ENCODE data around the gene ASIC2.

Gene ASIC2

GRCh38 chr17:33073416-33073815 is 219.7 kb downstream of the ASIC2 start:
- DNase-seq (ENCODE audit: low read depth in 2 of 2): no peak

GRCh38 chr17:33072421-33073161 is 220.5 kb downstream of the ASIC2 start:
- DNase-seq (ENCODE audit: low read depth in 2 of 2): no peak

- no peak for DNase-seq (ENCODE audit: low read depth in 2 of 2)
Measured at GRCh38 chr17:33071656-33072055, 221.4 kb downstream of the ASIC2 start.

- no peak for DNase-seq (ENCODE audit: low read depth in 2 of 2)
Measured at GRCh38 chr17:33057564-33057963, 235.5 kb downstream of the ASIC2 start.

- DNase-seq (ENCODE audit: low read depth in 2 of 2): no peak
Measured at GRCh38 chr17:33056399-33057146, 236.5 kb downstream of the ASIC2 start.

GRCh38 chr17:33055746-33056145 is 237.3 kb downstream of the ASIC2 start:
- no peak for DNase-seq (ENCODE audit: low read depth in 2 of 2)

- DNase-seq (ENCODE audit: low read depth in 2 of 2): no peak
Measured at GRCh38 chr17:33055171-33055611, 237.9 kb downstream of the ASIC2 start.

- DNase-seq (ENCODE audit: low read depth in 2 of 2): no peak
Measured at GRCh38 chr17:33054412-33054811, 238.7 kb downstream of the ASIC2 start.

GRCh38 chr17:33053676-33054075 is 239.4 kb downstream of the ASIC2 start:
- DNase-seq (ENCODE audit: low read depth in 2 of 2): no peak

- DNase-seq (ENCODE audit: low read depth in 2 of 2): no peak
Measured at GRCh38 chr17:33052856-33053255, 240.2 kb downstream of the ASIC2 start.

- DNase-seq (ENCODE audit: low read depth in 2 of 2): no peak
Measured at GRCh38 chr17:33050611-33051140, 242.4 kb downstream of the ASIC2 start.

- peak; percentile 21 for DNase-seq (ENCODE audit: low read depth in 2 of 2)
Measured at GRCh38 chr17:33049781-33050414, 243.2 kb downstream of the ASIC2 start.

GRCh38 chr17:33046361-33047255 is 246.5 kb downstream of the ASIC2 start:
- no peak for DNase-seq (ENCODE audit: low read depth in 2 of 2)

- DNase-seq (ENCODE audit: low read depth in 2 of 2): no peak
Measured at GRCh38 chr17:33045216-33045615, 247.9 kb downstream of the ASIC2 start.

GRCh38 chr17:33044771-33045170 is 248.3 kb downstream of the ASIC2 start:
- DNase-seq (ENCODE audit: low read depth in 2 of 2): no peak

GRCh38 chr17:33040461-33040860 is 252.6 kb downstream of the ASIC2 start:
- DNase-seq (ENCODE audit: low read depth in 2 of 2): no peak

GRCh38 chr17:33039874-33040273 is 253.2 kb downstream of the ASIC2 start:
- DNase-seq (ENCODE audit: low read depth in 2 of 2): no peak

GRCh38 chr17:33038740-33039139 is 254.4 kb downstream of the ASIC2 start:
- DNase-seq (ENCODE audit: low read depth in 2 of 2): peak; percentile 4 to 6

- no peak for DNase-seq (ENCODE audit: low read depth in 2 of 2)
Measured at GRCh38 chr17:33033176-33033575, 259.9 kb downstream of the ASIC2 start.

GRCh38 chr17:33028778-33029177 is 264.3 kb downstream of the ASIC2 start:
- DNase-seq (ENCODE audit: low read depth in 2 of 2): no peak

- no peak for DNase-seq (ENCODE audit: low read depth in 2 of 2)
Measured at GRCh38 chr17:33028061-33028460, 265.0 kb downstream of the ASIC2 start.

Data from stimulated activated CD8-positive, alpha-beta memory T cell treated with anti-CD3 and anti-CD28 coated beads, Interleukin-2, amount 100 ng/mL, for 48 hours (primary cell).